ENCODE data around the gene UBE2Z.

DNA sequence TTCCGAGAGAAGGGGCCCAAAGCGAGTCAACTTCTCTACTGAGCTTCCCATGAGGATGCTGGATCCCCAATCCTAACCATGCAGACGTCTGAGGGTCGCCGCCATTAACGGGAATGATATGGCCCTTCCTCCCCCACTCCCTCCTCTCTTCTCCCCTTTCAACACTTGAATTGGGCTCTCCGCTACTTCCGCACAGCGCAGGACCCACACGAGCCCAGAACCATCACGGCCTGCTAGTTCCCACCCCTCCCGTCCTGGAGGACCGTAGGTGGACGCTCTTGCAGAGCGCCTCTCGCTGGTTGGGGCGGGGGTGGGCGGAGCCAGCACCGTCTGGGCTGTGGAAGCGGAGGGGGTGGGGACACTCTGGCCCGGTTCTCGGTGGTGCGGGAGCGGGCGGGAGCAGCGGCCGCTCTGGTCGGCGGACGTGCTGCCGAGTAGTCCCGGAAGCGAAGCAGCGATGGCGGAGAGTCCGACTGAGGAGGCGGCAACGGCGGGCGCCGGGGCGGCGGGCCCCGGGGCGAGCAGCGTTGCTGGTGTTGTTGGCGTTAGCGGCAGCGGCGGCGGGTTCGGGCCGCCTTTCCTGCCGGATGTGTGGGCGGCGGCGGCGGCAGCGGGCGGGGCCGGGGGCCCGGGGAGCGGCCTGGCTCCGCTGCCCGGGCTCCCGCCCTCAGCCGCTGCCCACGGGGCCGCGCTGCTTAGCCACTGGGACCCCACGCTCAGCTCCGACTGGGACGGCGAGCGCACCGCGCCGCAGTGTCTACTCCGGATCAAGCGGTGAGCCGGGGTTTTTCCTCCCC is at the start of gene UBE2Z:
- peak; percentile 51 for TF ChIP-seq REST (IDR thresholded peaks at IDR 0.05; ENCODE audit: borderline replicate concordance)
- TF ChIP-seq, protein P1, sequence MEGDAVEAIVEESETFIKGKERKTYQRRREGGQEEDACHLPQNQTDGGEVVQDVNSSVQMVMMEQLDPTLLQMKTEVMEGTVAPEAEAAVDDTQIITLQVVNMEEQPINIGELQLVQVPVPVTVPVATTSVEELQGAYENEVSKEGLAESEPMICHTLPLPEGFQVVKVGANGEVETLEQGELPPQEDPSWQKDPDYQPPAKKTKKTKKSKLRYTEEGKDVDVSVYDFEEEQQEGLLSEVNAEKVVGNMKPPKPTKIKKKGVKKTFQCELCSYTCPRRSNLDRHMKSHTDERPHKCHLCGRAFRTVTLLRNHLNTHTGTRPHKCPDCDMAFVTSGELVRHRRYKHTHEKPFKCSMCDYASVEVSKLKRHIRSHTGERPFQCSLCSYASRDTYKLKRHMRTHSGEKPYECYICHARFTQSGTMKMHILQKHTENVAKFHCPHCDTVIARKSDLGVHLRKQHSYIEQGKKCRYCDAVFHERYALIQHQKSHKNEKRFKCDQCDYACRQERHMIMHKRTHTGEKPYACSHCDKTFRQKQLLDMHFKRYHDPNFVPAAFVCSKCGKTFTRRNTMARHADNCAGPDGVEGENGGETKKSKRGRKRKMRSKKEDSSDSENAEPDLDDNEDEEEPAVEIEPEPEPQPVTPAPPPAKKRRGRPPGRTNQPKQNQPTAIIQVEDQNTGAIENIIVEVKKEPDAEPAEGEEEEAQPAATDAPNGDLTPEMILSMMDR (IDR thresholded peaks at IDR 0.05; ENCODE audit: poor library complexity, severe bottlenecking) = peak; percentile 64
- TF ChIP-seq POLR2AphosphoS5 (IDR thresholded peaks at IDR 0.05) = peak; percentile 88
- peak; percentile 52 for TF ChIP-seq EP300 (conservative IDR thresholded peaks at IDR 0.05; ENCODE audit: poor library complexity, severe bottlenecking)
- TF ChIP-seq RAD21 (conservative IDR thresholded peaks at IDR 0.05) = peak; percentile 18
- peak; percentile 1 for TF ChIP-seq SMC3 (conservative IDR thresholded peaks at IDR 0.05; ENCODE audit: poor library complexity)
- no peak for TF ChIP-seq EZH2 (IDR thresholded peaks at IDR 0.05; ENCODE audit: borderline replicate concordance, insufficient read depth, low read length, poor library complexity, severe bottlenecking)
- TF ChIP-seq MXI1 (conservative IDR thresholded peaks at IDR 0.05; ENCODE audit: poor library complexity, severe bottlenecking) = peak; percentile 72
- peak; percentile 89 for TF ChIP-seq TAF1 (IDR thresholded peaks at IDR 0.05; ENCODE audit: low read depth)

All from neural cell (in vitro differentiated cells).